Neural progenitor cell (in vitro differentiated cells): ENCODE data around the gene CHRNE.
"Not testable (repeated sequence)": the region's sequence is repeated elsewhere in the genome, so short reads cannot be mapped to it uniquely, and the experiment has no call there.

Source experiments
- CTCF ChIP-seq: fragments of 200-600 bp; sonication (generic); IDR thresholded peaks from 2 replicates; pipeline ENCODE4 v1.5.1; 2017; ENCODE audit warnings: antibody characterized with exemption, mild to moderate bottlenecking
- EZH2phosphoT487 ChIP-seq: fragments of 200-600 bp; sonication (generic); IDR thresholded peaks from 2 replicates; pipeline ENCODE4 v1.6.1; 2017; ENCODE audit warnings: antibody characterized with exemption

- not testable (repeated sequence) for TF ChIP-seq CTCF, EZH2phosphoT487
Observed at GRCh38 chr17:4867535-4867934, 35.4 kb downstream of the CHRNE start.
